HCT116 (cell line): Measurements from ENCODE around the gene ELANE. TPM values are rescaled to one million over a fixed set of nuclear protein-coding genes. Genes with fewer than 3 reads are reported as not detected.
"Not testable (repeated sequence)": the region's sequence is repeated elsewhere in the genome, so short reads cannot be mapped to it uniquely, and the experiment has no call there.

ENCODE experiments used
- ATAC-seq: fragments of 200-7000 bp; cut with Tn5 transposase; 2 replicates; pipeline ENCODE4 v1.9.1; 2020; ENCODE audit warnings: mild to moderate bottlenecking, moderate library complexity
- BruUV-seq: library from RNA; stranded (reverse); fragments of 400-500 nt; replicated peaks from 2 replicates; lab custom pipeline; 2021; lab: Mats Ljungman, UMichigan
- CTCF ChIA-PET: fragments of 300-600 bp; sonication (Branson Sonifier 250); formaldehyde crosslinking; loops from one replicate; lab custom pipeline; 2021; ENCODE audit warnings: antibody characterized with exemption; lab: Charles Lee
- POLR2A ChIA-PET: fragments of 300-600, 350-600 bp; sonication (Branson Sonifier 250); formaldehyde crosslinking; loops from one replicate; lab custom pipeline; 2021; ENCODE audit warnings: antibody characterized with exemption; lab: Charles Lee
- RAD21 ChIA-PET, 2 experiments: fragments of 300-600 bp; sonication (Branson Sonifier 250); formaldehyde crosslinking; loops; one replicate each; lab custom pipeline; 2023; ENCODE audit warnings: low total read pairs in 2 of 2; ENCODE audit not compliant: uncharacterized antibody in 2 of 2, unreplicated experiment in 2 of 2, low non-redundant PET in 1 of 2; lab: Charles Lee
- DNase-seq: peaks from one replicate; pipeline ENCODE4 v3.0.0-alpha.2; 2010; ENCODE audit warnings: low read depth, low spot score
- H2AFZ ChIP-seq: fragments of 200-600 bp; shearing (Covaris generic), sonication (generic); 2 replicates; pipeline ENCODE4 v1.6.1; 2017; ENCODE audit warnings: low read depth, mixed run types, mixed read lengths, antibody characterized with exemption, low read length; ENCODE audit not compliant: poor library complexity, severe bottlenecking
- H3K27ac ChIP-seq: 2 replicates; pipeline ENCODE4 v1.5.1; 2012; ENCODE audit warnings: low read depth, low read length
- H3K27me3 ChIP-seq: fragments of 200-600 bp; sonication (generic); 2 replicates; pipeline ENCODE4 v1.6.1; 2016; ENCODE audit warnings: mixed run types, low read length, mixed read lengths; ENCODE audit not compliant: insufficient read depth
- H3K36me3 ChIP-seq, 2 experiments: fragments of 200-500 bp in 1 of 2; fragments of 200-600 bp in 1 of 2; sonication (Bioruptor generic) in 1 of 2; sonication (generic) in 1 of 2; 2 replicates each; pipeline versions ENCODE4 v1.5.1 to v1.6.1; 2014 to 2016; ENCODE audit warnings: low read length in 2 of 2, inconsistent platforms in 1 of 2, mixed read lengths in 1 of 2, mixed run types in 1 of 2; ENCODE audit not compliant: insufficient read depth in 2 of 2, control insufficient read depth in 1 of 2
- H3K4me1 ChIP-seq, 2 experiments: fragments of 200-600 bp in 1 of 2; sonication (generic) in 1 of 2; 2 replicates each; pipeline versions ENCODE4 v1.5.1 to v1.6.1; 2012 to 2017; ENCODE audit warnings: low read length in 2 of 2, inconsistent platforms in 1 of 2, mild to moderate bottlenecking in 1 of 2, mixed read lengths in 1 of 2, mixed run types in 1 of 2, moderate library complexity in 1 of 2; ENCODE audit not compliant: insufficient read depth in 2 of 2, control insufficient read depth in 1 of 2
- H3K4me2 ChIP-seq: fragments of 200-600 bp; sonication (generic); 2 replicates; pipeline ENCODE4 v1.6.1; 2017; ENCODE audit warnings: mixed run types, low read length, mixed read lengths
- H3K4me3 ChIP-seq, 2 experiments: fragments of 200-600 bp in 1 of 2; sonication (generic) in 1 of 2; replicated peaks in 1 of 2; 2 replicates each; pipeline ENCODE4 v1.5.1; 2011 to 2016; ENCODE audit warnings: low read length in 2 of 2, control low read depth in 1 of 2, low read depth in 1 of 2, mild to moderate bottlenecking in 1 of 2, mixed read lengths in 1 of 2, mixed run types in 1 of 2
- H3K79me2 ChIP-seq: fragments of 200-600 bp; sonication (generic); 2 replicates; pipeline ENCODE4 v1.6.1; 2017; ENCODE audit warnings: mild to moderate bottlenecking, mixed run types, low read length, moderate library complexity, mixed read lengths; ENCODE audit not compliant: insufficient read depth
- H3K9ac ChIP-seq: fragments of 200-600 bp; sonication (generic); 2 replicates; pipeline ENCODE4 v1.6.1; 2016; ENCODE audit warnings: low read length, mixed read lengths
- H3K9me2 ChIP-seq: fragments of 200-600 bp; sonication (generic), shearing (Covaris generic); 2 replicates; pipeline ENCODE4 v1.6.1; 2017; ENCODE audit warnings: mixed run types, mild to moderate bottlenecking, moderate library complexity; ENCODE audit not compliant: insufficient read depth
- H3K9me3 ChIP-seq, 2 experiments: fragments of 200-500 bp in 1 of 2; fragments of 200-600 bp in 1 of 2; sonication (Bioruptor generic) in 1 of 2; sonication (generic) in 1 of 2; 2 replicates each; pipeline ENCODE4 v1.6.1; 2014 to 2017; ENCODE audit warnings: low read length in 2 of 2, mixed read lengths in 2 of 2, inconsistent platforms in 1 of 2, low read depth in 1 of 2, mild to moderate bottlenecking in 1 of 2, mixed run types in 1 of 2, moderate library complexity in 1 of 2; ENCODE audit not compliant: control insufficient read depth in 1 of 2, insufficient read depth in 1 of 2
- H4K20me1 ChIP-seq: fragments of 200-600 bp; sonication (generic), shearing (Covaris generic); 2 replicates; pipeline ENCODE4 v1.6.1; 2017; ENCODE audit warnings: mixed run types, mild to moderate bottlenecking, moderate library complexity; ENCODE audit not compliant: insufficient read depth
- CBX3 ChIP-seq: IDR thresholded peaks from 2 replicates; pipeline ENCODE4 v1.6.1; 2012; ENCODE audit warnings: low read depth
- EZH2 ChIP-seq: fragments of 200-600 bp; sonication (generic); IDR thresholded peaks from 2 replicates; pipeline ENCODE4 v1.6.1; 2017; ENCODE audit warnings: antibody characterized with exemption, mixed run types
- YY1 ChIP-seq: IDR thresholded peaks from 2 replicates; pipeline ENCODE4 v1.6.1; 2011; ENCODE audit warnings: low read length, low read depth, moderate library complexity, mild to moderate bottlenecking; ENCODE audit not compliant: insufficient replicate concordance; ENCODE audit errors: extremely low read depth
- intact Hi-C: fragments of 100-400 bp; cut with micrococcal nuclease; formaldehyde crosslinking; loops from 2 replicates; pipeline ENCODE4 v1.10.0; 2022
- total RNA-seq: library from RNA; stranded (reverse); gene quantifications from one replicate; pipeline ENCODE4 v1.2.1, GENCODE V29; 2021; ENCODE audit not compliant: unreplicated experiment
- TF ChIP-seq, protein P1 (sequence below): IDR thresholded peaks from 2 replicates; pipeline ENCODE4 v1.6.1; 2012
- TF ChIP-seq, protein P2 (sequence below): IDR thresholded peaks from 2 replicates; pipeline ENCODE4 v1.6.1; 2012; ENCODE audit warnings: low read depth

ELANE gene
- total RNA-seq, 1 experiment from 2014 or later = not detected

DNA sequence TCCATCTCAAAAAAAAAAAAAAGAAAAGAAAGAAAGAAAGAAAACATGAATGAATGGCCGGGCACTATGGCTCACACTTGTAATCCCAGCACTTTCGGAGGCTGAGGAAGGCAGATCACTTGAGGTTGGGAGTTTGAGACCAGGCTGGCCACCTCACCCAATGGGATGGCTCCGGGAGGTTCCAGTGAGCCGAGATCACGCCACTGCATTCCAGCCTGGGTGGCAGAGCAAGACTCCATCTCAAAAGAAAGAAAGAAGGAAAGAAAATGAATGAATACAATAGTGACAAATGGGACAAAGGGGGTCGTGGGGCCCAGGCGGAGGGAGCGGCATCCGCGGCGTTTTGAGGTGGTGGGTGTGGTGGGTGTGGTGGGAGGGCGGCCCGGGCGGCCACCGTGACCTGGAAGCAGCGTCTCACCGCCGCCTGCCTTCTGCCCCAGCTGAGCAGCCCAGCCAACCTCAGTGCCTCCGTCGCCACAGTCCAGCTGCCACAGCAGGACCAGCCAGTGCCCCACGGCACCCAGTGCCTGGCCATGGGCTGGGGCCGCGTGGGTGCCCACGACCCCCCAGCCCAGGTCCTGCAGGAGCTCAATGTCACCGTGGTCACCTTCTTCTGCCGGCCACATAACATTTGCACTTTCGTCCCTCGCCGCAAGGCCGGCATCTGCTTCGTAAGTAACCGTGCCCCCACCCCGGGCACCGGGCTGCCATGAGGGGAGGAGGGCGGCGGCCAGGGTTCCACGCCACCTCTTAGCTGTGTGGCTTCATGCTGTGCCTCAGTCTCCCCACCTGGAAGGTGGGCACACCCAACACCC is 6.2 kb upstream of the ELANE start:
- DNase-seq = no peak
- H3K4me2 ChIP-seq = no peak overlapping the region
- CTCF ChIA-PET = interaction anchor here (0.6 kb wide), 1 partner anchor 76 kb away, joined by 3 read pairs; no protein-coding TSS in a partner anchor
- no peak for TF ChIP-seq CBX3
- TF ChIP-seq, protein P1, sequence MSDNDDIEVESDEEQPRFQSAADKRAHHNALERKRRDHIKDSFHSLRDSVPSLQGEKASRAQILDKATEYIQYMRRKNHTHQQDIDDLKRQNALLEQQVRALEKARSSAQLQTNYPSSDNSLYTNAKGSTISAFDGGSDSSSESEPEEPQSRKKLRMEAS = no peak
- TF ChIP-seq, all 23 proteins: peak for 0
- Histone ChIP-seq H3K9me2 (no peaks in the 10 kb centered on the region), H3K4me3 (no peak overlapping the region), H3K27ac (no peak overlapping the region), H2AFZ (no peak overlapping the region), H3K9me3 (no peaks in the 10 kb centered on the region), H3K9ac (no peak overlapping the region), H3K36me3 (no peaks in the 10 kb centered on the region), H3K79me2 (no peaks in the 10 kb centered on the region), H4K20me1 (no peaks in the 10 kb centered on the region), H3K27me3 (no peaks in the 10 kb centered on the region; the same call in 1 of the 2 replicates), H3K4me1 (peaks cover 16 to 29% of the 10 kb centered on the region in 2 experiments; a peak in 3 of 4 replicates)
- BruUV-seq = no TSS peak
- intact Hi-C loops = no loop called here
- RAD21 ChIA-PET = no interaction called here
- POLR2A ChIA-PET = no interaction called here
- ATAC-seq = no peak

DNA sequence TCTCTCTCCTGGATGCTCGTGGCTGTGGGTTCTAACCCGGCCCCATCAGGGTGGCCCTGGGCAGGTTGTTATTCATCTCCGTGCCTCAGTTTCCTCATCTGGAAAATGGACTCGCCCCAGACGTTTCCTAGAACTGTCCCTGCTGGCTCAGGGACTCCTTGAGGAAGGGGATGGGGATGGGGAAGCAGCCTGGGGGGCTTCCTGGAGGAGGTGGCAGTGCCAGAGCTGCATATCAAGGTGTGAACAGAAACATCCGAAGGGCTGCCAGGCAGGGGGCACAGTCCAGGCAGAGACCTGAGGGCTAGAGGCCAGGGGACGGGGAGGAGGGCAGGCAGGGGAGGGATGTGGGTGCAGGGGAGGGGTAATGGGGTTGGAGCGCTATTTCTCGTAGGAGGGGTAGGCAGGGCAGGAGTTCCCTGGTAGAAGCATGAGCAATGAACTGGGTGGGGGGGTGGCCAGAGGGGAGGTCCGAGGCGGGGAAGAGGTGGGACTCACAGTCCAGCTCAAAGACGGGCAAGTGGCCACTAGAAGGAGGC is 3.6 kb upstream of the ELANE start:
- Histone ChIP-seq H3K4me2 (no peak overlapping the region), H3K4me3 (no peak overlapping the region), H3K9ac (no peak overlapping the region), H3K9me3 (no peaks in the 10 kb centered on the region), H3K9me2 (no peaks in the 10 kb centered on the region), H3K36me3 (no peaks in the 10 kb centered on the region), H3K4me1 (peaks cover 9 to 21% of the 10 kb centered on the region in 2 experiments; a peak in 3 of 4 replicates), H3K27ac (no peak overlapping the region), H4K20me1 (no peaks in the 10 kb centered on the region), H2AFZ (no peak overlapping the region), H3K27me3 (no peaks in the 10 kb centered on the region; the same call in 1 of the 2 replicates), H3K79me2 (no peaks in the 10 kb centered on the region)
- ChIA-PET POLR2A (no interaction called here), CTCF (interaction anchor here (1.3 kb wide), 1 partner anchor 8 kb away, joined by 5 read pairs; no protein-coding TSS in a partner anchor), RAD21 (no interaction called here)
- intact Hi-C loops = no loop called here
- TF ChIP-seq EZH2 (no peak), YY1 (no peak)
- TF ChIP-seq, protein P2, sequence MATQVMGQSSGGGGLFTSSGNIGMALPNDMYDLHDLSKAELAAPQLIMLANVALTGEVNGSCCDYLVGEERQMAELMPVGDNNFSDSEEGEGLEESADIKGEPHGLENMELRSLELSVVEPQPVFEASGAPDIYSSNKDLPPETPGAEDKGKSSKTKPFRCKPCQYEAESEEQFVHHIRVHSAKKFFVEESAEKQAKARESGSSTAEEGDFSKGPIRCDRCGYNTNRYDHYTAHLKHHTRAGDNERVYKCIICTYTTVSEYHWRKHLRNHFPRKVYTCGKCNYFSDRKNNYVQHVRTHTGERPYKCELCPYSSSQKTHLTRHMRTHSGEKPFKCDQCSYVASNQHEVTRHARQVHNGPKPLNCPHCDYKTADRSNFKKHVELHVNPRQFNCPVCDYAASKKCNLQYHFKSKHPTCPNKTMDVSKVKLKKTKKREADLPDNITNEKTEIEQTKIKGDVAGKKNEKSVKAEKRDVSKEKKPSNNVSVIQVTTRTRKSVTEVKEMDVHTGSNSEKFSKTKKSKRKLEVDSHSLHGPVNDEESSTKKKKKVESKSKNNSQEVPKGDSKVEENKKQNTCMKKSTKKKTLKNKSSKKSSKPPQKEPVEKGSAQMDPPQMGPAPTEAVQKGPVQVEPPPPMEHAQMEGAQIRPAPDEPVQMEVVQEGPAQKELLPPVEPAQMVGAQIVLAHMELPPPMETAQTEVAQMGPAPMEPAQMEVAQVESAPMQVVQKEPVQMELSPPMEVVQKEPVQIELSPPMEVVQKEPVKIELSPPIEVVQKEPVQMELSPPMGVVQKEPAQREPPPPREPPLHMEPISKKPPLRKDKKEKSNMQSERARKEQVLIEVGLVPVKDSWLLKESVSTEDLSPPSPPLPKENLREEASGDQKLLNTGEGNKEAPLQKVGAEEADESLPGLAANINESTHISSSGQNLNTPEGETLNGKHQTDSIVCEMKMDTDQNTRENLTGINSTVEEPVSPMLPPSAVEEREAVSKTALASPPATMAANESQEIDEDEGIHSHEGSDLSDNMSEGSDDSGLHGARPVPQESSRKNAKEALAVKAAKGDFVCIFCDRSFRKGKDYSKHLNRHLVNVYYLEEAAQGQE = no peak
- ATAC-seq = no peak
- no TSS peak for BruUV-seq
- DNase-seq = no peak

DNA sequence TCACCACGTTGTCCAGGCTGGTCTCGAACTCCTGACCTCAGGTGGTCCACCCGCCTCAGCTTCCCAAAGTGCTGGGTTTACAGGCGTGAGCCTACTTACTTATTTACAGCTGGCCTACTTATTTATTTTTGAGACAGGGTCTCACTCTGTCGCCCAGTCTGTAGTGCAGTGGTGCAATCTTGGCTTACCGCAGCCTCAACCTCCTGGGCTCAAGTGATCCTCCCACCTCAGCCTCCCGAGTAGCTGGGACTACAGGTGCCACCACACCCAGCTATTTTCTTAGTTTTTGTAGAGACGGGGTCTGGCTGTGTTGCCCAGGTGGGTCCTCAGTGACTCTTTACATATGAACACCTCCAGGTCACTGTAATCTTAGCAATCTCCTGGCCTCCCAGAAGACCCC is 2.9 kb upstream of the ELANE start:
- H3K79me2 ChIP-seq, intact Hi-C loops, H2AFZ ChIP-seq, H3K27me3 ChIP-seq, DNase-seq, RAD21 ChIA-PET, H4K20me1 ChIP-seq, H3K36me3 ChIP-seq, H3K4me3 ChIP-seq, H3K9me3 ChIP-seq, BruUV-seq, H3K9me2 ChIP-seq, H3K27ac ChIP-seq, H3K4me2 ChIP-seq, H3K9ac ChIP-seq, ATAC-seq: not testable (repeated sequence)
- ChIA-PET POLR2A (interaction anchor here (0.8 kb wide), 1 partner anchor 11 kb away, joined by 3 read pairs; no protein-coding TSS in a partner anchor), CTCF (interaction anchor here (0.6 to 1.3 kb wide), 2 partner anchors 8 to 12 kb away, joined by 5 to 10 read pairs; no protein-coding TSS in a partner anchor)
- peaks cover 7 to 16% of the 10 kb centered on the region in 2 experiments; a peak in 3 of 4 replicates for H3K4me1 ChIP-seq
